Spleen (tissue), 7 donors: Measurements from ENCODE around the gene ZNF576.

Experiments
- POLR2A ChIP-seq, 3 donors: fragments of 450-650 bp; IDR thresholded peaks; one replicate each; pipeline ENCODE4 v1.5.1; 2017; ENCODE audit warnings: antibody characterized with exemption in 3 of 3, mild to moderate bottlenecking in 1 of 3
- POLR2AphosphoS5 ChIP-seq, 3 donors: sonication (generic); formaldehyde crosslinking; IDR thresholded peaks; one replicate each; pipeline ENCODE4 v1.5.1; 2017; ENCODE audit warnings: antibody characterized with exemption in 3 of 3
- TF ChIP-seq, protein P1 (sequence below), 11 experiments: fragments of 200-600 bp in 7 of 11; fragments of 450-650 bp in 4 of 11; sonication (generic) in 4 of 11; IDR thresholded peaks in 8 of 11; conservative IDR thresholded peaks in 3 of 11; 1 replicate in 7 of 11; 2 replicates in 4 of 11; pipeline versions ENCODE4 v1.4.0 to v1.8.0; 2016 to 2021; ENCODE audit warnings: antibody characterized with exemption in 11 of 11, inconsistent platforms in 4 of 11, mild to moderate bottlenecking in 1 of 11
- donor health status: DM: no; HTN: no; CAD: no; lungs with moderate emphysema.
- donor health status: DM: no; HTN: no; CAD: no.
- donor health status: DM: no; HTN: no; CAD: no.

DNA sequence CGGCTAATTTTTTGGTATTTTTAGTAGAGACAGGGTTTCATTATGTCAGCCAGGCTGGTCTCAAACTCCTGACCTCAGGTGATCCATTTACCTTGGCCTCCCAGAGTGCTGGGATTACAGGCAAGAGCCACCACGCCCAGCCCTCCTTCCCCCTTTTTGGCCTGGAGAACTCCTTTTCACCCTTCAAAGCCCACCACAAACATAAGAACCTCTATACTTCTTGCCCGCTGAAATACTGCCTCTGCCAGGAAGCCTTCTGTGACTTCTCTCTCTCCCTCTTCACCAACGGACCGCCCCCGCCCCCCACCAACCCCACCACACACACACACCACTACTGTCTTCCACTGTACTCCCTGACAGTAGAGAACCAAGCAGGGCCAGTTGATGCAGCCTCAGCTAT lies 20.6 kb downstream of the ZNF576 start:
- TF ChIP-seq POLR2A (IDR thresholded peaks at IDR 0.05) (no peak), POLR2AphosphoS5 (IDR thresholded peaks at IDR 0.05) (no peak)
- TF ChIP-seq, protein P1, sequence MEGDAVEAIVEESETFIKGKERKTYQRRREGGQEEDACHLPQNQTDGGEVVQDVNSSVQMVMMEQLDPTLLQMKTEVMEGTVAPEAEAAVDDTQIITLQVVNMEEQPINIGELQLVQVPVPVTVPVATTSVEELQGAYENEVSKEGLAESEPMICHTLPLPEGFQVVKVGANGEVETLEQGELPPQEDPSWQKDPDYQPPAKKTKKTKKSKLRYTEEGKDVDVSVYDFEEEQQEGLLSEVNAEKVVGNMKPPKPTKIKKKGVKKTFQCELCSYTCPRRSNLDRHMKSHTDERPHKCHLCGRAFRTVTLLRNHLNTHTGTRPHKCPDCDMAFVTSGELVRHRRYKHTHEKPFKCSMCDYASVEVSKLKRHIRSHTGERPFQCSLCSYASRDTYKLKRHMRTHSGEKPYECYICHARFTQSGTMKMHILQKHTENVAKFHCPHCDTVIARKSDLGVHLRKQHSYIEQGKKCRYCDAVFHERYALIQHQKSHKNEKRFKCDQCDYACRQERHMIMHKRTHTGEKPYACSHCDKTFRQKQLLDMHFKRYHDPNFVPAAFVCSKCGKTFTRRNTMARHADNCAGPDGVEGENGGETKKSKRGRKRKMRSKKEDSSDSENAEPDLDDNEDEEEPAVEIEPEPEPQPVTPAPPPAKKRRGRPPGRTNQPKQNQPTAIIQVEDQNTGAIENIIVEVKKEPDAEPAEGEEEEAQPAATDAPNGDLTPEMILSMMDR (IDR thresholded peaks at IDR 0.05 in 8 of 11, conservative IDR thresholded peaks at IDR 0.05 in 3 of 11): no peak
